CD4-positive, CD25-positive, alpha-beta regulatory T cell (primary cell): Measurements from ENCODE around the gene BIRC7. TPM values are rescaled to one million over a fixed set of nuclear protein-coding genes. Genes with fewer than 3 reads are reported as not detected.
"Not testable (repeated sequence)": the region's sequence is repeated elsewhere in the genome, so short reads cannot be mapped to it uniquely, and the experiment has no call there.

Experiments
- ATAC-seq, 2 donors: fragments of 150-1000 bp; cut with Tn5 transposase; one replicate each; pipeline ENCODE4 v1.10.0; 2021; ENCODE audit warnings: low read depth in 2 of 2, moderate number of reproducible peaks in 2 of 2, moderate library complexity in 1 of 2
- DNase-seq, 3 donors: peaks; one replicate each; pipeline versions ENCODE4 v3.0.0 to v3.0.0-alpha.2; 2012 to 2022; ENCODE audit warnings: mixed read lengths in 1 of 3
- H3K27ac ChIP-seq: one replicate; pipeline ENCODE4 v1.7.0; 2013; ENCODE audit warnings: mild to moderate bottlenecking, low read length; ENCODE audit not compliant: insufficient read depth, poor library complexity, severe bottlenecking
- H3K27me3 ChIP-seq: one replicate; pipeline ENCODE4 v1.7.0; 2013; ENCODE audit warnings: low read length; ENCODE audit not compliant: control insufficient read depth, insufficient read depth
- H3K36me3 ChIP-seq: one replicate; pipeline ENCODE4 v1.7.0; 2013; ENCODE audit warnings: mild to moderate bottlenecking, low read length, moderate library complexity; ENCODE audit not compliant: control insufficient read depth, insufficient read depth
- H3K4me1 ChIP-seq: 2 replicates; pipeline ENCODE4 v1.7.0; 2013; ENCODE audit warnings: mild to moderate bottlenecking, low read length; ENCODE audit not compliant: insufficient read depth, control insufficient read depth, poor library complexity, severe bottlenecking
- H3K4me3 ChIP-seq: one replicate; pipeline ENCODE4 v1.7.0; 2013; ENCODE audit warnings: low read depth, mild to moderate bottlenecking, low read length, moderate library complexity
- H3K9me3 ChIP-seq, 2 experiments: 1 replicate in 1 of 2; 2 replicates in 1 of 2; pipeline ENCODE4 v1.7.0; 2013; ENCODE audit warnings: low read length in 2 of 2, mild to moderate bottlenecking in 1 of 2, moderate library complexity in 1 of 2; ENCODE audit not compliant: control insufficient read depth in 2 of 2
- H3K27ac Mint-ChIP-seq, 3 donors: one replicate each; pipeline ENCODE4 v1.8.0; 2020 to 2022; ENCODE audit warnings: mild to moderate bottlenecking in 3 of 3, mixed read lengths in 3 of 3, moderate library complexity in 2 of 3
- H3K27me3 Mint-ChIP-seq: one replicate; pipeline ENCODE4 v1.8.0; 2022; ENCODE audit warnings: mild to moderate bottlenecking, mixed read lengths
- H3K36me3 Mint-ChIP-seq: one replicate; pipeline ENCODE4 v1.8.0; 2020; ENCODE audit warnings: mixed read lengths
- H3K4me1 Mint-ChIP-seq, 4 donors: one replicate each; pipeline ENCODE4 v1.8.0; 2020 to 2022; ENCODE audit warnings: mixed read lengths in 4 of 4, mild to moderate bottlenecking in 1 of 4
- H3K4me3 Mint-ChIP-seq, 4 donors: one replicate each; pipeline ENCODE4 v1.8.0; 2020 to 2022; ENCODE audit warnings: mild to moderate bottlenecking in 4 of 4, mixed read lengths in 4 of 4, moderate library complexity in 3 of 4
- H3K9me3 Mint-ChIP-seq, 7 donors: one replicate each; pipeline ENCODE4 v1.8.0; 2020 to 2022; ENCODE audit warnings: mixed read lengths in 7 of 7, mild to moderate bottlenecking in 3 of 7, moderate library complexity in 2 of 7
- polyA plus RNA-seq, 4 donors: library from polyadenylated mRNA; unstranded; fragments of 300-500 nt; fragmentation: Illumina TruSeq; gene quantifications; one replicate each; pipeline ENCODE4 v1.2.3, GENCODE V29; 2021
- total RNA-seq: library from RNA; stranded (reverse); gene quantifications from one replicate; pipeline ENCODE4 v1.2.3, GENCODE V29; 2022

BIRC7 gene
- total and polyA plus RNA-seq, 5 donors from 2014 or later: not detected

- DNase-seq (no peak), ATAC-seq (no peak)
- Histone ChIP-seq H3K4me3 (no peak overlapping the region), H3K4me1 (peaks cover 35% of the 10 kb centered on the region), H3K27me3 (no peaks in the 10 kb centered on the region), H3K27ac (no peak overlapping the region), H3K9me3 (no peaks in the 10 kb centered on the region), H3K36me3 (peaks cover 21% of the 10 kb centered on the region)
- no peaks in the 10 kb centered on the region for H3K9me3 Mint-ChIP-seq
- H3K36me3 Mint-ChIP-seq: peaks cover 18% of the 10 kb centered on the region
- peaks cover 15 to 40% (median 24%) of the 10 kb centered on the region in 4 donors for H3K4me1 Mint-ChIP-seq
- peaks cover 4% of the 10 kb centered on the region for H3K27me3 Mint-ChIP-seq
- H3K27ac Mint-ChIP-seq: peak overlapping the region; percentile 92 to 95 (median 94)
- H3K4me3 Mint-ChIP-seq: peak overlapping the region; percentile 88 to 97 (median 92)
Observed at GRCh38 chr20:63216849-63217471, 18.7 kb upstream of the BIRC7 start.

GRCh38 chr20:63217706-63218105, 18.0 kb upstream of the BIRC7 start:
- Histone ChIP-seq H3K27me3 (no peaks in the 10 kb centered on the region), H3K36me3 (peaks cover 13% of the 10 kb centered on the region), H3K4me3 (no peak overlapping the region), H3K27ac (no peak overlapping the region), H3K4me1 (peaks cover 30% of the 10 kb centered on the region), H3K9me3 (no peaks in the 10 kb centered on the region)
- peaks cover 4% of the 10 kb centered on the region for H3K27me3 Mint-ChIP-seq
- DNase-seq: no peak
- ATAC-seq: no peak
- H3K36me3 Mint-ChIP-seq: peaks cover 13% of the 10 kb centered on the region
- peaks cover 13 to 32% (median 19%) of the 10 kb centered on the region in 4 donors for H3K4me1 Mint-ChIP-seq
- H3K9me3 Mint-ChIP-seq: no peaks in the 10 kb centered on the region
- peak overlapping the region in 2 of 4 donors; percentile 4 to 97 for H3K4me3 Mint-ChIP-seq
- no peak overlapping the region for H3K27ac Mint-ChIP-seq

GRCh38 chr20:63218701-63219446, 16.8 kb upstream of the BIRC7 start:
- Mint-ChIP-seq H3K27ac (no peak overlapping the region), H3K4me3 (peak overlapping the region in 1 of 4 donors; percentile 21), H3K9me3 (no peaks in the 10 kb centered on the region), H3K4me1 (peaks cover 7 to 24% (median 12%) of the 10 kb centered on the region in 4 donors), H3K27me3 (peaks cover 9% of the 10 kb centered on the region), H3K36me3 (peaks cover 5% of the 10 kb centered on the region)
- H3K9me3 ChIP-seq: no peaks in the 10 kb centered on the region
- peaks cover 19% of the 10 kb centered on the region for H3K4me1 ChIP-seq
- no peak overlapping the region for H3K4me3 ChIP-seq
- H3K27ac ChIP-seq: no peak overlapping the region
- peaks cover 4% of the 10 kb centered on the region for H3K36me3 ChIP-seq
- no peak for ATAC-seq
- H3K27me3 ChIP-seq: no peaks in the 10 kb centered on the region
- DNase-seq: no peak

DNA sequence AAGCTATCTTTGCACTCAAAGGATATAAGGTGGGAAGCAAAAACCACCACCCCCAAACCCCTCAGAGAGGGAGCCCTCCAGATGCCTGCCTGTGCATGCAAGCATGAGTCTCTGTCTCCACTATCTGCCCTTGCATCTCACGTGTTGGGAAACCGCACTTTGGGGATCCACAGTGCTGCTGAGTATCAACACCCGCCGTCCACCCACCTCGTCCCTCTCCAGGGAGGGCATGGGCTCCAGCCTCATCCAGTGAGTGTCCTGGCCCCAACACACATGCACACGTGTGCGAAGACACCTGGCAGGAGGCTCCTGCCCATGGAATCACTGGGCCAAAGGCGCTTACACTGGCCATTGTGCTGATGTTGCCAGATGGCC, 16.3 kb upstream of the BIRC7 start:
- Mint-ChIP-seq H3K36me3 (peaks cover under 1% of the 10 kb centered on the region), H3K4me3 (peak overlapping the region in 1 of 4 donors; percentile 21), H3K9me3 (no peaks in the 10 kb centered on the region), H3K4me1 (peaks cover 2 to 18% (median 6%) of the 10 kb centered on the region in 4 donors), H3K27ac (no peak overlapping the region), H3K27me3 (peaks cover 9% of the 10 kb centered on the region)
- no peak for ATAC-seq
- no peaks in the 10 kb centered on the region for H3K9me3 ChIP-seq
- DNase-seq: no peak
- peaks cover 15% of the 10 kb centered on the region for H3K4me1 ChIP-seq
- H3K4me3 ChIP-seq: no peak overlapping the region
- H3K36me3 ChIP-seq: no peaks in the 10 kb centered on the region
- no peak overlapping the region for H3K27ac ChIP-seq
- H3K27me3 ChIP-seq: no peaks in the 10 kb centered on the region

- H3K36me3 Mint-ChIP-seq: no peaks in the 10 kb centered on the region
- H3K27ac Mint-ChIP-seq: peak overlapping the region in 1 of 3 donors; percentile 58
- H3K4me3 Mint-ChIP-seq: peak overlapping the region in 1 of 4 donors; percentile 24
- Histone ChIP-seq H3K36me3 (no peaks in the 10 kb centered on the region), H3K4me3 (no peak overlapping the region), H3K9me3 (no peaks in the 10 kb centered on the region), H3K4me1 (peaks cover 10% of the 10 kb centered on the region), H3K27ac (no peak overlapping the region), H3K27me3 (no peaks in the 10 kb centered on the region)
- H3K9me3 Mint-ChIP-seq: no peaks in the 10 kb centered on the region
- H3K4me1 Mint-ChIP-seq: peaks cover 0 to 13% (median 2%) of the 10 kb centered on the region in 4 donors
- peaks cover 9% of the 10 kb centered on the region for H3K27me3 Mint-ChIP-seq
- ATAC-seq (no peak), DNase-seq (no peak)
Observed at GRCh38 chr20:63219866-63220521, 15.7 kb upstream of the BIRC7 start.

DNA sequence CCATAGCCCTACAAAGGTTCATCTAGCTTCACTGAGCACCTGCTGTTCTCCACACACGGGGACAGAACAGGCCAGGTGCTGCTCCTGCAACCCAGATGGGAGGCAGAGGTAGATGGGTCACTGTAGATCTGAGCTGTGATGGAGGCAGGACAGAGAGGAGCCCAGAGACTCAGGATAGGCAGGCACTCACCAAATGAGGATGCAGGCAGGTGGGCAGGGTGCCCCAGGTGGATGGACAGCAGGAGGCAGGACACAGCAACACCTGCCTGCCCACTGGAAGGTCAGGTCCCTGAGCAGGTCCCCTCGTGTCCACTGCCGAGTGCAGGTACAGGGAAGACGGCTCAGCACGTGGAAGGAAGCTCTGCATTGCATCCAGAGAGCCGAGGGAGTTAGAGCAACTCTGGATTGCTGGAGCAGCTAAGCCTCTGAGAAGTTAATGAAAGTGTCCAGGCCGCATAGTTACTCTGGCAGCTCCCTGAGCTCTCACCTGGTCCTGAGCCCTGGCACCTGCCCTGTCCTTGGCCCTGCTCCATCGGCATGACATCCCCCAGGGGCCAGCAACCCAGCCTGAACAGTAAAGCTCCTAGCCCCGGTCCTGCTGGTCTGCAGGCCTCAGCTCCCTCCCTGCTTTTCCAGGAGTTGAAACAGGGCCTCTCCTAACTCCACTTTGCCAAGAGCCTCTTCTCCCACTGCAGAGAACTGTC, 14.9 kb upstream of the BIRC7 start:
- H3K9me3 Mint-ChIP-seq: no peaks in the 10 kb centered on the region
- H3K4me1 ChIP-seq: peaks cover 5% of the 10 kb centered on the region
- no peaks in the 10 kb centered on the region for H3K36me3 Mint-ChIP-seq
- H3K4me1 Mint-ChIP-seq: peaks cover 0 to 9% (median under 1%) of the 10 kb centered on the region in 4 donors
- peak overlapping the region in 1 of 4 donors; percentile 68 for H3K4me3 Mint-ChIP-seq
- H3K36me3 ChIP-seq: no peaks in the 10 kb centered on the region
- H3K27ac ChIP-seq: no peak overlapping the region
- ATAC-seq (no peak), DNase-seq (no peak)
- H3K9me3 ChIP-seq: no peaks in the 10 kb centered on the region
- H3K27me3 Mint-ChIP-seq: peaks cover 12% of the 10 kb centered on the region
- no peaks in the 10 kb centered on the region for H3K27me3 ChIP-seq
- peak overlapping the region in 2 of 3 donors; percentile 58 to 77 for H3K27ac Mint-ChIP-seq
- no peak overlapping the region for H3K4me3 ChIP-seq

- H3K27me3 Mint-ChIP-seq: peaks cover 13% of the 10 kb centered on the region
Observed at GRCh38 chr20:63221400-63222053, 14.2 kb upstream of the BIRC7 start.

More at GRCh38 chr20:63221400-63222053, 14.2 kb upstream of the BIRC7 start:
- H3K4me3 Mint-ChIP-seq, DNase-seq, H3K4me1 ChIP-seq, H3K36me3 Mint-ChIP-seq, H3K9me3 Mint-ChIP-seq, H3K36me3 ChIP-seq, H3K4me1 Mint-ChIP-seq, H3K27me3 ChIP-seq, H3K9me3 ChIP-seq, H3K4me3 ChIP-seq, ATAC-seq, H3K27ac ChIP-seq: not testable (repeated sequence)
- peak overlapping the region in 1 of 3 donors; percentile 77 for H3K27ac Mint-ChIP-seq
